B cell (primary cell): ENCODE results near the gene KRT72. TPM values are rescaled to one million over a fixed set of nuclear protein-coding genes. Genes with fewer than 3 reads are reported as not detected.

Experiments
- ATAC-seq: fragments of 200-7000 bp; cut with Tn5 transposase; one replicate; pipeline ENCODE4 v1.10.0; 2021; ENCODE audit warnings: low read depth, mild to moderate bottlenecking, moderate number of reproducible peaks, moderate library complexity
- CTCF ChIA-PET: fragments of 350-600 bp; sonication (Branson Sonifier 250); formaldehyde crosslinking; loops from one replicate; lab custom pipeline; 2021; ENCODE audit warnings: antibody characterized with exemption, inconsistent platforms; lab: Charles Lee
- POLR2A ChIA-PET: fragments of 350-600 bp; sonication (Branson Sonifier 250); formaldehyde crosslinking; loops from one replicate; lab custom pipeline; 2021; ENCODE audit warnings: antibody characterized with exemption; lab: Charles Lee
- DNase-seq: peaks from one replicate; pipeline ENCODE4 v3.0.0; 2013
- H2AFZ ChIP-seq: 2 replicates; pipeline ENCODE4 v1.6.1; 2012; ENCODE audit warnings: mild to moderate bottlenecking, low read depth, low read length; ENCODE audit not compliant: insufficient read depth, poor library complexity, severe bottlenecking
- H3K27ac ChIP-seq, 2 donors: 1 replicate in 1 of 2; 2 replicates in 1 of 2; pipeline ENCODE4 v1.5.1; 2012 to 2013; ENCODE audit warnings: low read length in 2 of 2, mild to moderate bottlenecking in 2 of 2, moderate library complexity in 1 of 2
- H3K27me3 ChIP-seq, 4 experiments: fragments of 200-600 bp in 1 of 4; sonication (generic) in 1 of 4; replicated peaks in 1 of 4; 1 replicate in 2 of 4; 2 replicates in 2 of 4; pipeline versions ENCODE4 v1.6.1 to v1.7.0; 2013 to 2016; ENCODE audit warnings: low read length in 3 of 4, mild to moderate bottlenecking in 2 of 4, mixed read lengths in 1 of 4, moderate library complexity in 1 of 4; ENCODE audit not compliant: insufficient read depth in 4 of 4, control insufficient read depth in 3 of 4; ENCODE audit errors: control extremely low read depth in 1 of 4
- H3K36me3 ChIP-seq, 2 experiments: replicated peaks in 1 of 2; 1 replicate in 1 of 2; 2 replicates in 1 of 2; pipeline versions ENCODE4 v1.6.1 to v1.7.1; 2013; ENCODE audit warnings: low read length in 1 of 2; ENCODE audit not compliant: insufficient read depth in 2 of 2, control insufficient read depth in 1 of 2; ENCODE audit errors: control extremely low read depth in 1 of 2, extremely low read depth in 1 of 2
- H3K4me1 ChIP-seq, 2 donors: fragments of 200-600 bp in 1 of 2; sonication (generic) in 1 of 2; 1 replicate in 1 of 2; 2 replicates in 1 of 2; pipeline versions ENCODE4 v1.5.1 to v1.6.1; 2013 to 2017; ENCODE audit warnings: low read length in 2 of 2; ENCODE audit not compliant: control insufficient read depth in 2 of 2, insufficient read depth in 2 of 2
- H3K4me2 ChIP-seq: replicated peaks from 2 replicates; pipeline ENCODE3; 2012; ENCODE audit warnings: mild to moderate bottlenecking, low read depth, low read length; ENCODE audit not compliant: poor library complexity, severe bottlenecking
- H3K4me3 ChIP-seq, 5 experiments: fragments of 200-600 bp in 1 of 5; sonication (generic) in 1 of 5; 1 replicate in 3 of 5; 2 replicates in 2 of 5; pipeline versions ENCODE4 v1.5.1 to v1.7.0; 2011 to 2016; ENCODE audit warnings: low read length in 4 of 5, mild to moderate bottlenecking in 4 of 5, low read depth in 2 of 5, control low read depth in 1 of 5, moderate library complexity in 1 of 5; ENCODE audit not compliant: insufficient read depth in 1 of 5; ENCODE audit errors: control extremely low read depth in 1 of 5, extremely low read depth in 1 of 5
- H3K79me2 ChIP-seq: fragments of 200-600 bp; sonication (generic); one replicate; pipeline ENCODE4 v1.6.0; 2016; ENCODE audit warnings: low read length; ENCODE audit not compliant: control insufficient read depth, insufficient read depth
- H3K9ac ChIP-seq: fragments of 200-600 bp; sonication (generic); 2 replicates; pipeline ENCODE4 v1.6.1; 2017; ENCODE audit warnings: mild to moderate bottlenecking, low read length, moderate library complexity
- H3K9me3 ChIP-seq, 3 donors: one replicate each; pipeline versions ENCODE4 v1.6.1 to v1.7.1; 2013; ENCODE audit warnings: low read length in 2 of 3; ENCODE audit not compliant: control insufficient read depth in 2 of 3, insufficient read depth in 1 of 3; ENCODE audit errors: control extremely low read depth in 1 of 3
- H4K20me1 ChIP-seq: 2 replicates; pipeline ENCODE4 v1.6.0; 2012; ENCODE audit warnings: mild to moderate bottlenecking, low read length; ENCODE audit not compliant: insufficient read depth, control insufficient read depth, poor library complexity, severe bottlenecking
- H3K27ac Mint-ChIP-seq: one replicate; pipeline ENCODE4 v1.8.0; 2021; ENCODE audit warnings: mixed read lengths
- H3K27me3 Mint-ChIP-seq: one replicate; pipeline ENCODE4 v1.8.0; 2021; ENCODE audit warnings: mixed read lengths
- H3K4me1 Mint-ChIP-seq: one replicate; pipeline ENCODE4 v1.8.0; 2021; ENCODE audit warnings: mixed read lengths
- H3K4me3 Mint-ChIP-seq: one replicate; pipeline ENCODE4 v1.8.0; 2021; ENCODE audit warnings: mixed read lengths
- H3K9me3 Mint-ChIP-seq: one replicate; pipeline ENCODE4 v1.8.0; 2022; ENCODE audit warnings: mixed read lengths; ENCODE audit not compliant: insufficient read depth
- CTCF ChIP-seq: fragments of 200-600 bp; IDR thresholded peaks from one replicate; pipeline ENCODE4 v1.8.0; 2022; ENCODE audit warnings: antibody characterized with exemption, mild to moderate bottlenecking
- EZH2 ChIP-seq: IDR thresholded peaks from 2 replicates; pipeline ENCODE4 v1.6.1; 2012; ENCODE audit warnings: borderline replicate concordance, low read depth, mild to moderate bottlenecking, moderate library complexity, low read length; ENCODE audit not compliant: insufficient read depth, poor library complexity, severe bottlenecking
- WGBS: methylation state at CpG from one replicate; pipeline ENCODE4 v1.1.5; 2013; ENCODE audit warnings: missing lambda C conversion rate; ENCODE audit not compliant: insufficient coverage; 5-methylcytosine and 5-hydroxymethylcytosine counted together
- intact Hi-C: fragments of 100-400 bp; cut with micrococcal nuclease; formaldehyde crosslinking; loops from one replicate; pipeline ENCODE4 v1.10.0; 2022
- polyA plus RNA-seq: library from polyadenylated mRNA; depleted of rRNA; stranded (reverse); fragments of >200 nt; gene quantifications from 2 replicates; pipeline ENCODE4 v1.2.3, GENCODE V29; 2012
- total RNA-seq, 2 donors: library from RNA; stranded (reverse); fragments of 120-200 nt in 1 of 2; gene quantifications; 1 replicate in 1 of 2; 2 replicates in 1 of 2; pipeline versions ENCODE4 v1.2.3 to v1.2.4, GENCODE V29; 2013 to 2022

Gene KRT72
- total and polyA plus RNA-seq, 2 donors (not counting 1 experiment from before 2014, with no cell fraction given), result 0.04 TPM; not detected in 1

- no peak overlapping the region for H3K27ac ChIP-seq
- no peak overlapping the region for H3K4me2 ChIP-seq
- TF ChIP-seq EZH2, result no peak
- no peak for TF ChIP-seq CTCF
- DNase-seq, result no peak
- H3K9me3 ChIP-seq, result peaks cover 0 to 2% (median 0%) of the 10 kb centered on the region in 3 donors
- POLR2A ChIA-PET, result no interaction called here
- Mint-ChIP-seq H3K4me1 (no peaks in the 10 kb centered on the region), H3K9me3 (no peaks in the 10 kb centered on the region), H3K4me3 (no peak overlapping the region), H3K27me3 (peaks cover 43% of the 10 kb centered on the region), H3K27ac (no peak overlapping the region)
- peaks cover 0 to 3% (median under 1%) of the 10 kb centered on the region in 4 experiments for H3K27me3 ChIP-seq
- CTCF ChIA-PET, result interaction anchor here (0.7 kb wide), 1 partner anchor 10 kb away, joined by 3 read pairs; no protein-coding TSS in a partner anchor
- no peak overlapping the region for H3K9ac ChIP-seq
- H3K4me1 ChIP-seq, result no peaks in the 10 kb centered on the region
- no peak for ATAC-seq
- no peak overlapping the region for H3K4me3 ChIP-seq
- intact Hi-C loops, result no loop called here
- no peak overlapping the region for H2AFZ ChIP-seq
- H4K20me1 ChIP-seq, result no peaks in the 10 kb centered on the region
- no peaks in the 10 kb centered on the region for H3K36me3 ChIP-seq
- 90% methylated on average over 1 of the region's 2 CpGs for WGBS
- H3K79me2 ChIP-seq, result no peaks in the 10 kb centered on the region
These were observed 17.6 kb upstream of the KRT72 start for GRCh38 chr12:52618866-52619265.

- DNase-seq, result no peak
- H3K9ac ChIP-seq, result no peak within 1 kb of the TSS
- no peak within 1 kb of the TSS for H2AFZ ChIP-seq
- Mint-ChIP-seq H3K27ac (no peak within 1 kb of the TSS), H3K9me3 (no peaks in the 10 kb centered on the region), H3K4me3 (no peak within 1 kb of the TSS), H3K27me3 (peaks cover 46% of the 10 kb centered on the region), H3K4me1 (no peaks in the 10 kb centered on the region)
- H3K27ac ChIP-seq, result no peak within 1 kb of the TSS
- ATAC-seq, result no peak
- peaks cover 0 to 2% (median 0%) of the 10 kb centered on the region in 3 donors for H3K9me3 ChIP-seq
- no peaks in the 10 kb centered on the region for H3K4me1 ChIP-seq
- ChIA-PET POLR2A (no interaction called here), CTCF (interaction anchor here (0.7 kb wide), 1 partner anchor 10 kb away, joined by 3 read pairs; no protein-coding TSS in a partner anchor)
- WGBS, result 87% methylated on average over 14 of the region's 14 CpGs
- H3K79me2 ChIP-seq, result no peaks in the 10 kb centered on the region
- H3K27me3 ChIP-seq, result peaks cover 0 to 3% (median under 1%) of the 10 kb centered on the region in 4 experiments
- H3K36me3 ChIP-seq, result no peaks in the 10 kb centered on the region
- H3K4me3 ChIP-seq, result no peak within 1 kb of the TSS
- TF ChIP-seq CTCF (no peak), EZH2 (no peak)
- no peaks in the 10 kb centered on the region for H4K20me1 ChIP-seq
- intact Hi-C loops, result no loop called here
- H3K4me2 ChIP-seq, result no peak within 1 kb of the TSS
These were observed 17.0 kb upstream of the KRT72 start, which contains the start of gene KRT73 for GRCh38 chr12:52618216-52618615. TSS of gene KRT73 (minus strand) at chr12:52618559. CDS start at chr12:52618524, 35 bp downstream.
